ENCODE data around the gene LPAR3. TPM values are rescaled to one million over a fixed set of nuclear protein-coding genes. Genes with fewer than 3 reads are reported as not detected.
A peak's percentile ranks its signal among the peaks of the same experiment; 100 is the strongest.

Gene LPAR3, protein sequence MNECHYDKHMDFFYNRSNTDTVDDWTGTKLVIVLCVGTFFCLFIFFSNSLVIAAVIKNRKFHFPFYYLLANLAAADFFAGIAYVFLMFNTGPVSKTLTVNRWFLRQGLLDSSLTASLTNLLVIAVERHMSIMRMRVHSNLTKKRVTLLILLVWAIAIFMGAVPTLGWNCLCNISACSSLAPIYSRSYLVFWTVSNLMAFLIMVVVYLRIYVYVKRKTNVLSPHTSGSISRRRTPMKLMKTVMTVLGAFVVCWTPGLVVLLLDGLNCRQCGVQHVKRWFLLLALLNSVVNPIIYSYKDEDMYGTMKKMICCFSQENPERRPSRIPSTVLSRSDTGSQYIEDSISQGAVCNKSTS
- 0.67 to 1.00 TPM (median 0.99 TPM) in 3 replicates for total RNA-seq

DNA sequence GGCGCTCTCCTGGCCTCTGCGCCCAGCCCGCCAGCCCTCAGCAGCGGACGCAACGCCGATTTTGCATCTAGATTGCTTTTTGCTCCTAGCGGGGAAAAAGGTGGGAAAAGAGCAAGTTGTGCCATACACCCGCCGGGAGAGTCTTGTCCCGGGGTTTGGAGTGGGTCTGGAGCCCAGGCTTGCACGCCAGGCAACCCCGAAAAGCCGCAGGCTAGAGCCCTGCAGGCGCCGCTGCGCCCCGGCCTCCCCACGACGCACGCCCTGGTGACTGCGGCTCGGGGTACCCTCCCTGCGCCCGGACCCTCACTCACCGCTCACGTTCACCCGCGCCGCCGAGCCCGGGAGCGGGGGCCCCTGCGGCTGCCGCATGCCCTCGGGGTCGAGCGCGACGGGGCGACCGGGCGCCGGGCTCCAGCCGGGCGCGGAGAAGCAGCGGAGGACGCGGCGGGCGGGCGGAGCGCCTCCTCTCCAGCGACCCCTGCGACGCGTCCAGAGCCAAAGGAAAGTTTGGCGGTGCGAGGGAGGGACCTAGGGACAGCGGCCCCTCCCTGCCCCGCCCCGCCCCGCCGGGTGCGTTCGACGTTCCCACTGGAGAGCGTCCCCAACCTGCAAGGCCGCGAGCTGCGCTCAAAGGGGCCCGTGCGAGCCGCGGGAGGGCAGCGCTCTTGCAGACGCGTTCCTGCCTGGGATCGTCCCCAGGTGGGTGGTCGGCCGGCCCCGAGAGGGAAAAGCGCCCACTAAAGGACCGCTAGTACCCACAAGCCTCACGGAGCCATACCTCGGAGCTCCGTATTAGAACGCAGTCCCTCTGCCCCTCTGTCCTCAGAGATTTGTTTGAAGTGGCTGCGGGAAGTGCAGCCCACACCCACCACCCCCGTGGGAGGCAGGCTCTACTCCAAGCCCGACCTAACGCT lies at the start of gene LPAR3:
TSS of gene LPAR3 (minus strand) at position 502 of the 914 bp plus-strand sequence. CDS start 27,086 bp downstream, outside the sequence.
- Mint-ChIP-seq H3K4me3 (peak within 1 kb of the TSS; percentile 68), H3K27ac (no peak within 1 kb of the TSS), H3K9me3 (no peaks in the 10 kb centered on the region), H3K27me3 (ENCODE audit: low read depth) (peaks cover 71% of the 10 kb centered on the region), H3K36me3 (no peaks in the 10 kb centered on the region), H3K4me1 (peaks cover 6% of the 10 kb centered on the region)
- TF ChIP-seq, protein P1, sequence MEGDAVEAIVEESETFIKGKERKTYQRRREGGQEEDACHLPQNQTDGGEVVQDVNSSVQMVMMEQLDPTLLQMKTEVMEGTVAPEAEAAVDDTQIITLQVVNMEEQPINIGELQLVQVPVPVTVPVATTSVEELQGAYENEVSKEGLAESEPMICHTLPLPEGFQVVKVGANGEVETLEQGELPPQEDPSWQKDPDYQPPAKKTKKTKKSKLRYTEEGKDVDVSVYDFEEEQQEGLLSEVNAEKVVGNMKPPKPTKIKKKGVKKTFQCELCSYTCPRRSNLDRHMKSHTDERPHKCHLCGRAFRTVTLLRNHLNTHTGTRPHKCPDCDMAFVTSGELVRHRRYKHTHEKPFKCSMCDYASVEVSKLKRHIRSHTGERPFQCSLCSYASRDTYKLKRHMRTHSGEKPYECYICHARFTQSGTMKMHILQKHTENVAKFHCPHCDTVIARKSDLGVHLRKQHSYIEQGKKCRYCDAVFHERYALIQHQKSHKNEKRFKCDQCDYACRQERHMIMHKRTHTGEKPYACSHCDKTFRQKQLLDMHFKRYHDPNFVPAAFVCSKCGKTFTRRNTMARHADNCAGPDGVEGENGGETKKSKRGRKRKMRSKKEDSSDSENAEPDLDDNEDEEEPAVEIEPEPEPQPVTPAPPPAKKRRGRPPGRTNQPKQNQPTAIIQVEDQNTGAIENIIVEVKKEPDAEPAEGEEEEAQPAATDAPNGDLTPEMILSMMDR (IDR thresholded peaks at IDR 0.05; ENCODE audit: unreplicated experiment), result no peak
- peak; percentile 27 to 51 for DNase-seq (ENCODE audit: low spot score in 2 of 2, unreplicated experiment in 2 of 2)

DNA sequence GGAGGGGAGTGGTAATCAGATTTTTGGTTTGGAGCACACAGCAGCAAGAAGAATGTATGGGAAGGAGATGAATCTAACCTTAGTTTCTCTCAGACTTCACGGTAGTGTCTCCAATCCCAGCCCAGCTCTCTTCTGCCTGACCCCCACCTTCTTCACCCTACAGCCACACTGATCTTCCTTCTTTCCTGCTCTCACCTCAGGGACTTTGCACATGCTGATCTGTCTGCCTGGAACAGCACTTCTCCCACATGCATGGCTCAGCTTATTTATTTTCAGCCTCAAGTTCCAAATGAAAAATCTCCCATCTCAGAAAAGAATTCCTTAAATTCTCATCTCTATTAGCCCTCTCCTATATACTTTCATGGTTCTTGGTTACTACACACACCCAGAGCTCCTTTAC lies 48.8 kb upstream of the LPAR3 start:
- DNase-seq (ENCODE audit: low spot score in 2 of 2, unreplicated experiment in 2 of 2), result no peak
- Mint-ChIP-seq H3K4me3 (no peak overlapping the region), H3K36me3 (no peaks in the 10 kb centered on the region), H3K9me3 (no peaks in the 10 kb centered on the region), H3K4me1 (peaks cover 19% of the 10 kb centered on the region), H3K27ac (no peak overlapping the region), H3K27me3 (ENCODE audit: low read depth) (peaks cover 15% of the 10 kb centered on the region)
- TF ChIP-seq, protein P1 (IDR thresholded peaks at IDR 0.05; ENCODE audit: unreplicated experiment), result no peak

DNA sequence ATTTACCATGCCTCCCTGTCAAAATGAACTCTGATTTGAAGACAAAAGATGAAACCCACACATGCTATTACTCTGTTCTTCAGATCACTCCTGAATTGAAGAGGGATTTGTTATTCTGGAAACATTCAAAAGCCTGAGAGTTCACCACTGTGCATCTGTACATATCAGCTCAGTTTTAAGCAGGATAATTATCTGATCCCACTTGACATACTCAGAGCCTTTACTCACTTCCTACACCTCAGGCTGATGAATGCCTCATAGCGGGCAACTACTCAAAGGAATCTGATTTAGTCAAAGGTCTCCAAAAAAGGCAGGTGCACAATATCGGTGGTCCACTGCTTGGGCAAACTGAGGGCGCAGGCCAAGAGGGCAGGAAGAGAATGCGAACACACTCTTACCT lies 47.5 kb upstream of the LPAR3 start:
- Mint-ChIP-seq H3K4me3 (no peak overlapping the region), H3K36me3 (no peaks in the 10 kb centered on the region), H3K27me3 (ENCODE audit: low read depth) (peaks cover 15% of the 10 kb centered on the region), H3K9me3 (no peaks in the 10 kb centered on the region), H3K27ac (no peak overlapping the region), H3K4me1 (peaks cover 13% of the 10 kb centered on the region)
- no peak for DNase-seq (ENCODE audit: low spot score in 2 of 2, unreplicated experiment in 2 of 2)
- TF ChIP-seq, protein P1 (IDR thresholded peaks at IDR 0.05; ENCODE audit: unreplicated experiment), result no peak

DNA sequence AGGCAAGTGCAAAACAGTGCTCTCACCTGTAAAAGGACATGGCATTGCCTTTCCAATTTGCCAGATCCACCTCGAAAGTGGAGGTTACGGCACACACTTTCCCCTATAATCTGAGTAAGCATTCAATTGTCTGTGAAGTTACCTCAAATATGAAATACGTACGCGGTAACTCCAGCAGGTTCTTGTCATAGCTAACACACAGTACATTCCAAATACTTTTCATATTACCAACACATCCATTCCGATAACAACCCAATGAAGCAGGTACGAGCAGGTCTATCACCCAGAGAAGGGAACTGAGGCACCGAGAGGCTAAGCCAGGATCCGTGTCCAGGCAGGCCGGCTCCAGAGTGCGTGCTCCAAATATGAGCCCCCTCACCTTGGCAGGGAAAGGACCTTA lies 46.8 kb upstream of the LPAR3 start:
- no peaks in the 10 kb centered on the region for H3K36me3 Mint-ChIP-seq
- H3K9me3 Mint-ChIP-seq, result no peaks in the 10 kb centered on the region
- DNase-seq (ENCODE audit: low spot score in 2 of 2, unreplicated experiment in 2 of 2), result no peak
- no peak overlapping the region for H3K4me3 Mint-ChIP-seq
- H3K4me1 Mint-ChIP-seq, result peaks cover 11% of the 10 kb centered on the region
- TF ChIP-seq, protein P1 (IDR thresholded peaks at IDR 0.05; ENCODE audit: unreplicated experiment), result no peak
- H3K27ac Mint-ChIP-seq, result no peak overlapping the region
- H3K27me3 Mint-ChIP-seq (ENCODE audit: low read depth), result peaks cover 15% of the 10 kb centered on the region

DNA sequence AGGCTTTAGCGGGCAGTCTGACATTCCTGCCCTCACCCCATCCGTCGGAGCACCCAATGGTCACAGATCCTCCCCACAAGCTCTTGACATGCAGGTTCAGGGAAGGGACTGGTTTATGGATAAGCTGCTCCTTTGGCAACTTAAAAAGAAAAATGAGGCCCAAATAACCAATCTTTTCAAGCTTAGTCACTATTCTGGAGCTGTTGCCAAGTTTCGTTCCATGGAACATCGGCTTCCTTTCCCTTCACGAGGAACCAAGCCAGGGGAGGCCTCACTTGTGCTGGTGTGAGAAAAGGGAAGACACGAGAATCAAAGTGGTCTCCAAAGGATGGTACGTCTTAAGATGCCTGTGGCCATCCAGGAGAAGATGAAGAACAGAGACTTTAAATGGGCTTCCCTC lies 46.1 kb upstream of the LPAR3 start:
- TF ChIP-seq, protein P1 (IDR thresholded peaks at IDR 0.05; ENCODE audit: unreplicated experiment), result no peak

More for the DNA sequence above, 46.1 kb upstream of the LPAR3 start:
- Mint-ChIP-seq H3K27me3 (ENCODE audit: low read depth) (peaks cover 15% of the 10 kb centered on the region), H3K36me3 (no peaks in the 10 kb centered on the region), H3K27ac (no peak overlapping the region), H3K4me3 (no peak overlapping the region), H3K4me1 (peaks cover 10% of the 10 kb centered on the region), H3K9me3 (no peaks in the 10 kb centered on the region)
- DNase-seq (ENCODE audit: low spot score in 2 of 2, unreplicated experiment in 2 of 2), result no peak
